Neural cell (in vitro differentiated cells): ENCODE data around the gene ACSL5. TPM values are rescaled to one million over a fixed set of nuclear protein-coding genes. Genes with fewer than 3 reads are reported as not detected.

ENCODE experiments used
- H2AFZ ChIP-seq: fragments of 200-600, 300-800 bp; sonication (generic), shearing (Covaris generic); 2 replicates; pipeline ENCODE4 v1.6.0; 2014; ENCODE audit warnings: low read depth, mild to moderate bottlenecking, antibody characterized with exemption, low read length, moderate library complexity
- H3F3A ChIP-seq: fragments of 200-600 bp; shearing (Covaris generic); 2 replicates; pipeline ENCODE4 v1.6.1; 2016; ENCODE audit warnings: mild to moderate bottlenecking, moderate library complexity, mixed read lengths, antibody characterized with exemption, low read length; ENCODE audit not compliant: insufficient read depth, poor library complexity, severe bottlenecking
- H3K27ac ChIP-seq: fragments of 200-600, 300-800 bp; sonication (generic), shearing (Covaris generic); 2 replicates; pipeline ENCODE4 v1.5.1; 2014; ENCODE audit warnings: mild to moderate bottlenecking, low read length, moderate library complexity
- H3K27me3 ChIP-seq: fragments of 300-800, 200-600 bp; sonication (generic), shearing (Covaris generic); 2 replicates; pipeline ENCODE4 v1.6.0; 2014; ENCODE audit warnings: mild to moderate bottlenecking, low read depth, low read length, moderate library complexity; ENCODE audit not compliant: insufficient read depth
- H3K36me3 ChIP-seq: fragments of 300-800, 200-600 bp; sonication (generic), shearing (Covaris generic); 2 replicates; pipeline ENCODE4 v1.5.1; 2014; ENCODE audit warnings: mild to moderate bottlenecking, antibody characterized with exemption, low read length, moderate library complexity; ENCODE audit not compliant: insufficient read depth
- H3K4me2 ChIP-seq: fragments of 300-800, 200-600 bp; sonication (generic), shearing (Covaris generic); 2 replicates; pipeline ENCODE4 v1.6.0; 2014; ENCODE audit warnings: mild to moderate bottlenecking, low read length
- H3K4me3 ChIP-seq: fragments of 300-800, 200-600 bp; sonication (generic), shearing (Covaris generic); 2 replicates; pipeline ENCODE4 v1.5.1; 2014; ENCODE audit warnings: mild to moderate bottlenecking, low read length, moderate library complexity
- H3K79me2 ChIP-seq: fragments of 200-600 bp; shearing (Covaris generic); replicated peaks from 2 replicates; pipeline ENCODE4 v1.6.0; 2014; ENCODE audit warnings: mild to moderate bottlenecking, low read length, moderate library complexity; ENCODE audit not compliant: insufficient read depth
- H3K9ac ChIP-seq: fragments of 300-800, 200-600 bp; sonication (generic), shearing (Covaris generic); 2 replicates; pipeline ENCODE4 v1.6.1; 2016; ENCODE audit warnings: mild to moderate bottlenecking, low read length, mixed read lengths
- H3K9me2 ChIP-seq: fragments of 200-600 bp; shearing (Covaris generic); 2 replicates; pipeline ENCODE4 v1.6.1; 2016; ENCODE audit warnings: mild to moderate bottlenecking, low read length, mixed read lengths; ENCODE audit not compliant: insufficient read depth
- H3K9me3 ChIP-seq: fragments of 200-600, 300-800 bp; sonication (generic), shearing (Covaris generic); 2 replicates; pipeline ENCODE4 v1.6.1; 2016; ENCODE audit warnings: mild to moderate bottlenecking, mixed run types, low read length, moderate library complexity, mixed read lengths
- H4K20me1 ChIP-seq: fragments of 200-600 bp; shearing (Covaris generic); 2 replicates; pipeline ENCODE4 v1.6.1; 2016; ENCODE audit warnings: mild to moderate bottlenecking, mixed run types; ENCODE audit not compliant: insufficient read depth
- EP300 ChIP-seq: fragments of 450-650 bp; conservative IDR thresholded peaks from 2 replicates; pipeline ENCODE4 v1.6.1; 2014; ENCODE audit warnings: antibody characterized with exemption, mild to moderate bottlenecking, moderate library complexity; ENCODE audit not compliant: poor library complexity, severe bottlenecking
- EZH2 ChIP-seq: fragments of 200-600, 300-800 bp; shearing (Covaris generic), sonication (generic); IDR thresholded peaks from 2 replicates; pipeline ENCODE4 v1.6.1; 2014; ENCODE audit warnings: antibody characterized with exemption, low read length, borderline replicate concordance, mild to moderate bottlenecking; ENCODE audit not compliant: insufficient read depth, poor library complexity, severe bottlenecking
- MXI1 ChIP-seq: fragments of 450-650 bp; conservative IDR thresholded peaks from 2 replicates; pipeline ENCODE4 v1.6.1; 2014; ENCODE audit warnings: antibody characterized with exemption, mild to moderate bottlenecking; ENCODE audit not compliant: poor library complexity, severe bottlenecking
- POLR2AphosphoS5 ChIP-seq: IDR thresholded peaks from 2 replicates; pipeline ENCODE4 v1.6.1; 2012
- RAD21 ChIP-seq: fragments of 450-650 bp; conservative IDR thresholded peaks from 2 replicates; pipeline ENCODE4 v1.6.1; 2014; ENCODE audit warnings: antibody characterized with exemption, mild to moderate bottlenecking, moderate library complexity
- REST ChIP-seq: IDR thresholded peaks from 2 replicates; pipeline ENCODE4 v1.6.1; 2012; ENCODE audit warnings: borderline replicate concordance
- SMC3 ChIP-seq: fragments of 450-650 bp; conservative IDR thresholded peaks from 2 replicates; pipeline ENCODE4 v1.6.1; 2014; ENCODE audit warnings: antibody characterized with exemption, mild to moderate bottlenecking, moderate library complexity; ENCODE audit not compliant: poor library complexity
- TAF1 ChIP-seq: IDR thresholded peaks from 2 replicates; pipeline ENCODE4 v1.6.1; 2012; ENCODE audit warnings: low read depth
- polyA plus RNA-seq: library from polyadenylated mRNA; depleted of rRNA; stranded (reverse); fragments of >200 nt; gene quantifications from 2 replicates; pipeline ENCODE4 v1.2.3, GENCODE V29; 2014
- TF ChIP-seq, protein P1 (sequence below): fragments of 450-650 bp; IDR thresholded peaks from 2 replicates; pipeline ENCODE4 v1.5.1; 2014; ENCODE audit warnings: antibody characterized with exemption, mild to moderate bottlenecking, moderate library complexity; ENCODE audit not compliant: poor library complexity, severe bottlenecking

ACSL5 gene
- polyA plus RNA-seq, 1 donor from 2014 or later = not detected

- no peak overlapping the region for H3K4me3 ChIP-seq
- H3K9ac ChIP-seq = no peak overlapping the region
- no peak overlapping the region for H3K27ac ChIP-seq
- H3K27me3 ChIP-seq = no peaks in the 10 kb centered on the region
- H4K20me1 ChIP-seq = no peaks in the 10 kb centered on the region
- H3K9me2 ChIP-seq = no peaks in the 10 kb centered on the region
- TF ChIP-seq EZH2 (no peak), REST (no peak)
- H3K4me2 ChIP-seq = no peak overlapping the region
- H2AFZ ChIP-seq = no peak overlapping the region
- no peaks in the 10 kb centered on the region for H3K9me3 ChIP-seq
- H3K36me3 ChIP-seq = peaks cover 13% of the 10 kb centered on the region
- no peaks in the 10 kb centered on the region for H3K79me2 ChIP-seq
- H3F3A ChIP-seq = no peaks in the 10 kb centered on the region
Observed at GRCh38 chr10:112465299-112465883, 91.5 kb downstream of the ACSL5 start.

DNA sequence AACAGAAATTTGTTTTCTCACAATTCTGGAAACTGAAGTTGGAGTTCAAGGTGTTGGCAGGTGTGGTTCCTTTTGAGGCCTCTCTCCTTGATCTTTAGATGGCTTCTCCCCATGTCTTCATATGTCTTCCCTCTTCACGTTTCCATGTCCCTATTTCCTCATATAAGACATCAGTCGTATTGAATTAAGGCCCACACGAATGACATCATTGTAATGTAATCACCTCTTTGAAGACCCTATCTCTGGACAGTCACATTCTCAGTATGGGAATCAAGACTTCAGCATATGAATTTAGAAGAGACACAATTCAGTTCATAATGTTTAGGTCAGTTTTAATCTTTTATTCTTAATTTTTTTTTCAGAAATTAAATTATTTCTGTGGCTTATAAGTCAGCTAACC is 92.9 kb downstream of the ACSL5 start:
- Histone ChIP-seq H3K9me2 (no peaks in the 10 kb centered on the region), H3K4me3 (no peak overlapping the region), H3F3A (no peaks in the 10 kb centered on the region), H3K79me2 (no peaks in the 10 kb centered on the region), H3K27me3 (no peaks in the 10 kb centered on the region), H3K9ac (no peak overlapping the region), H2AFZ (no peak overlapping the region), H3K27ac (no peak overlapping the region), H3K36me3 (peaks cover 13% of the 10 kb centered on the region), H4K20me1 (no peaks in the 10 kb centered on the region), H3K9me3 (no peaks in the 10 kb centered on the region), H3K4me2 (no peak overlapping the region)
- no peak for TF ChIP-seq POLR2AphosphoS5
- TF ChIP-seq RAD21 = no peak
- TF ChIP-seq EP300 = no peak
- TF ChIP-seq MXI1 = no peak
- TF ChIP-seq REST = no peak
- TF ChIP-seq, protein P1, sequence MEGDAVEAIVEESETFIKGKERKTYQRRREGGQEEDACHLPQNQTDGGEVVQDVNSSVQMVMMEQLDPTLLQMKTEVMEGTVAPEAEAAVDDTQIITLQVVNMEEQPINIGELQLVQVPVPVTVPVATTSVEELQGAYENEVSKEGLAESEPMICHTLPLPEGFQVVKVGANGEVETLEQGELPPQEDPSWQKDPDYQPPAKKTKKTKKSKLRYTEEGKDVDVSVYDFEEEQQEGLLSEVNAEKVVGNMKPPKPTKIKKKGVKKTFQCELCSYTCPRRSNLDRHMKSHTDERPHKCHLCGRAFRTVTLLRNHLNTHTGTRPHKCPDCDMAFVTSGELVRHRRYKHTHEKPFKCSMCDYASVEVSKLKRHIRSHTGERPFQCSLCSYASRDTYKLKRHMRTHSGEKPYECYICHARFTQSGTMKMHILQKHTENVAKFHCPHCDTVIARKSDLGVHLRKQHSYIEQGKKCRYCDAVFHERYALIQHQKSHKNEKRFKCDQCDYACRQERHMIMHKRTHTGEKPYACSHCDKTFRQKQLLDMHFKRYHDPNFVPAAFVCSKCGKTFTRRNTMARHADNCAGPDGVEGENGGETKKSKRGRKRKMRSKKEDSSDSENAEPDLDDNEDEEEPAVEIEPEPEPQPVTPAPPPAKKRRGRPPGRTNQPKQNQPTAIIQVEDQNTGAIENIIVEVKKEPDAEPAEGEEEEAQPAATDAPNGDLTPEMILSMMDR = no peak
- TF ChIP-seq EZH2 = no peak
- no peak for TF ChIP-seq TAF1
- no peak for TF ChIP-seq SMC3
